Neural crest cell (in vitro differentiated cells): Measurements from ENCODE around the gene OPN1MW. TPM values are rescaled to one million over a fixed set of nuclear protein-coding genes. Genes with fewer than 3 reads are reported as not detected.
"Not testable (repeated sequence)": the region's sequence is repeated elsewhere in the genome, so short reads cannot be mapped to it uniquely, and the experiment has no call there.

Source experiments
- DNase-seq: peaks from one replicate; pipeline ENCODE4 v3.0.0; 2021; ENCODE audit warnings: low read depth, mixed read lengths, low spot score
- H3K27ac Mint-ChIP-seq: one replicate; pipeline ENCODE4 v1.8.0; 2021; ENCODE audit warnings: mild to moderate bottlenecking, mixed read lengths; ENCODE audit not compliant: unreplicated experiment
- H3K27me3 Mint-ChIP-seq: 2 replicates; pipeline ENCODE4 v1.8.0; 2021; ENCODE audit warnings: low read depth, mild to moderate bottlenecking, mixed read lengths
- H3K36me3 Mint-ChIP-seq: 2 replicates; pipeline ENCODE4 v1.8.0; 2021; ENCODE audit warnings: low read depth, mild to moderate bottlenecking, mixed read lengths
- H3K4me1 Mint-ChIP-seq: 2 replicates; pipeline ENCODE4 v1.8.0; 2021; ENCODE audit warnings: mixed read lengths
- H3K4me3 Mint-ChIP-seq: one replicate; pipeline ENCODE4 v1.8.0; 2021; ENCODE audit warnings: mild to moderate bottlenecking, mixed read lengths
- H3K9me3 Mint-ChIP-seq: 2 replicates; pipeline ENCODE4 v1.8.0; 2021; ENCODE audit warnings: mixed read lengths
- total RNA-seq: library from RNA; stranded (reverse); gene quantifications from 2 replicates; pipeline ENCODE4 v1.2.1, GENCODE V29; 2021

OPN1MW gene
- total RNA-seq, 1 donor from 2014 or later, result not detected

- not testable (repeated sequence) for H3K4me3 Mint-ChIP-seq, DNase-seq, H3K9me3 Mint-ChIP-seq, H3K36me3 Mint-ChIP-seq, H3K4me1 Mint-ChIP-seq, H3K27ac Mint-ChIP-seq, H3K27me3 Mint-ChIP-seq
Measured at GRCh38 chrX:154192846-154193245, 10.4 kb downstream of the OPN1MW start.

GRCh38 chrX:154194316-154194715 lies 11.9 kb downstream of the OPN1MW start:
- not testable (repeated sequence) for H3K4me3 Mint-ChIP-seq, H3K36me3 Mint-ChIP-seq, H3K4me1 Mint-ChIP-seq, H3K27ac Mint-ChIP-seq, H3K9me3 Mint-ChIP-seq, DNase-seq, H3K27me3 Mint-ChIP-seq

- not testable (repeated sequence) for H3K36me3 Mint-ChIP-seq, H3K9me3 Mint-ChIP-seq, H3K4me1 Mint-ChIP-seq, H3K4me3 Mint-ChIP-seq, H3K27ac Mint-ChIP-seq, H3K27me3 Mint-ChIP-seq, DNase-seq
Measured at GRCh38 chrX:154196466-154196865, 14.1 kb downstream of the OPN1MW start.

GRCh38 chrX:154209670-154210418 lies 27.4 kb downstream of the OPN1MW start:
- H3K4me3 Mint-ChIP-seq, H3K4me1 Mint-ChIP-seq, H3K27ac Mint-ChIP-seq, H3K9me3 Mint-ChIP-seq, H3K27me3 Mint-ChIP-seq, H3K36me3 Mint-ChIP-seq, DNase-seq: not testable (repeated sequence)

GRCh38 chrX:154211057-154211456 lies 28.7 kb downstream of the OPN1MW start:
- not testable (repeated sequence) for H3K27ac Mint-ChIP-seq, H3K4me3 Mint-ChIP-seq, H3K36me3 Mint-ChIP-seq, DNase-seq, H3K9me3 Mint-ChIP-seq, H3K4me1 Mint-ChIP-seq, H3K27me3 Mint-ChIP-seq

- not testable (repeated sequence) for H3K27me3 Mint-ChIP-seq, H3K4me1 Mint-ChIP-seq, H3K36me3 Mint-ChIP-seq, DNase-seq, H3K27ac Mint-ChIP-seq, H3K9me3 Mint-ChIP-seq, H3K4me3 Mint-ChIP-seq
Measured at GRCh38 chrX:154211499-154211898, 29.1 kb downstream of the OPN1MW start.

- not testable (repeated sequence) for H3K4me1 Mint-ChIP-seq, H3K36me3 Mint-ChIP-seq, H3K27me3 Mint-ChIP-seq, H3K4me3 Mint-ChIP-seq, H3K27ac Mint-ChIP-seq, DNase-seq, H3K9me3 Mint-ChIP-seq
Measured at GRCh38 chrX:154219456-154219855, 37.1 kb downstream of the OPN1MW start, which contains the start of gene OPN1MW2. Gene OPN1MW2 (plus strand): TSS chrX:154219756. CDS start chrX:154219816, 60 bp downstream.

- not testable (repeated sequence) for DNase-seq, H3K27me3 Mint-ChIP-seq, H3K27ac Mint-ChIP-seq, H3K4me1 Mint-ChIP-seq, H3K4me3 Mint-ChIP-seq, H3K36me3 Mint-ChIP-seq, H3K9me3 Mint-ChIP-seq
Measured at GRCh38 chrX:154225292-154225691, 42.9 kb downstream of the OPN1MW start.

- H3K36me3 Mint-ChIP-seq, H3K9me3 Mint-ChIP-seq, H3K4me3 Mint-ChIP-seq, DNase-seq, H3K4me1 Mint-ChIP-seq, H3K27ac Mint-ChIP-seq, H3K27me3 Mint-ChIP-seq: not testable (repeated sequence)
Measured at GRCh38 chrX:154226706-154227105, 44.3 kb downstream of the OPN1MW start.

- not testable (repeated sequence) for H3K4me3 Mint-ChIP-seq, H3K9me3 Mint-ChIP-seq, H3K4me1 Mint-ChIP-seq, H3K27me3 Mint-ChIP-seq, H3K27ac Mint-ChIP-seq, H3K36me3 Mint-ChIP-seq, DNase-seq
Measured at GRCh38 chrX:154231443-154231842, 49.0 kb downstream of the OPN1MW start.

GRCh38 chrX:154233620-154234019 lies 51.2 kb downstream of the OPN1MW start:
- not testable (repeated sequence) for H3K27me3 Mint-ChIP-seq, DNase-seq, H3K9me3 Mint-ChIP-seq, H3K4me1 Mint-ChIP-seq, H3K4me3 Mint-ChIP-seq, H3K36me3 Mint-ChIP-seq, H3K27ac Mint-ChIP-seq

GRCh38 chrX:154238939-154239559 lies 56.7 kb downstream of the OPN1MW start:
- H3K9me3 Mint-ChIP-seq, DNase-seq: not testable (repeated sequence)

GRCh38 chrX:154239982-154240503 lies 57.6 kb downstream of the OPN1MW start:
- H3K4me3 Mint-ChIP-seq, H3K4me1 Mint-ChIP-seq, DNase-seq, H3K27ac Mint-ChIP-seq, H3K27me3 Mint-ChIP-seq, H3K36me3 Mint-ChIP-seq, H3K9me3 Mint-ChIP-seq: not testable (repeated sequence)

More at GRCh38 chrX:154238939-154239559, 56.7 kb downstream of the OPN1MW start:
- not testable (repeated sequence) for H3K4me1 Mint-ChIP-seq, H3K27ac Mint-ChIP-seq, H3K36me3 Mint-ChIP-seq, H3K4me3 Mint-ChIP-seq, H3K27me3 Mint-ChIP-seq
